Measurements from ENCODE around the gene ZNF205.

DNA sequence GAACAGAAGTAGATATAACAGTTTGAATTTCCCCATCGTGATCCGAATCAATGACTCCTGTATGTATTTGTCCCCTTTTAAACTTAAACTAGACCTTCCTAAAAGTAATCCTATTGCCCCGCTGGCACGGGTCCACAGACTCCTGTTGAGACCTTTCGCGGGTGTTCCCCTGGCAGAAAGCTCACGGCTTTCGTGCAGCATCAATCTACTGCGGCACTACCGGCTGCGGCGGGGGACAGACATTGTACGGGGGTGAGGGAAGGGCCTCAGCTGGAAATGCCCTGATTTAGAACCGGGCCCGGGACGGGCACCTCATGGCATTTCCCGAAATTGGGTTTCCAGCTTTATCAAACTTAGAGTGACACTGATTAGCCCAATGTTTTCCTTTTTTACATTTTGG, 32.4 kb upstream of the ZNF205 start:
- TF ChIP-seq, protein P1, sequence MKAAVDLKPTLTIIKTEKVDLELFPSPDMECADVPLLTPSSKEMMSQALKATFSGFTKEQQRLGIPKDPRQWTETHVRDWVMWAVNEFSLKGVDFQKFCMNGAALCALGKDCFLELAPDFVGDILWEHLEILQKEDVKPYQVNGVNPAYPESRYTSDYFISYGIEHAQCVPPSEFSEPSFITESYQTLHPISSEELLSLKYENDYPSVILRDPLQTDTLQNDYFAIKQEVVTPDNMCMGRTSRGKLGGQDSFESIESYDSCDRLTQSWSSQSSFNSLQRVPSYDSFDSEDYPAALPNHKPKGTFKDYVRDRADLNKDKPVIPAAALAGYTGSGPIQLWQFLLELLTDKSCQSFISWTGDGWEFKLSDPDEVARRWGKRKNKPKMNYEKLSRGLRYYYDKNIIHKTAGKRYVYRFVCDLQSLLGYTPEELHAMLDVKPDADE (IDR thresholded peaks at IDR 0.05): no peak
- TF ChIP-seq, protein P2, sequence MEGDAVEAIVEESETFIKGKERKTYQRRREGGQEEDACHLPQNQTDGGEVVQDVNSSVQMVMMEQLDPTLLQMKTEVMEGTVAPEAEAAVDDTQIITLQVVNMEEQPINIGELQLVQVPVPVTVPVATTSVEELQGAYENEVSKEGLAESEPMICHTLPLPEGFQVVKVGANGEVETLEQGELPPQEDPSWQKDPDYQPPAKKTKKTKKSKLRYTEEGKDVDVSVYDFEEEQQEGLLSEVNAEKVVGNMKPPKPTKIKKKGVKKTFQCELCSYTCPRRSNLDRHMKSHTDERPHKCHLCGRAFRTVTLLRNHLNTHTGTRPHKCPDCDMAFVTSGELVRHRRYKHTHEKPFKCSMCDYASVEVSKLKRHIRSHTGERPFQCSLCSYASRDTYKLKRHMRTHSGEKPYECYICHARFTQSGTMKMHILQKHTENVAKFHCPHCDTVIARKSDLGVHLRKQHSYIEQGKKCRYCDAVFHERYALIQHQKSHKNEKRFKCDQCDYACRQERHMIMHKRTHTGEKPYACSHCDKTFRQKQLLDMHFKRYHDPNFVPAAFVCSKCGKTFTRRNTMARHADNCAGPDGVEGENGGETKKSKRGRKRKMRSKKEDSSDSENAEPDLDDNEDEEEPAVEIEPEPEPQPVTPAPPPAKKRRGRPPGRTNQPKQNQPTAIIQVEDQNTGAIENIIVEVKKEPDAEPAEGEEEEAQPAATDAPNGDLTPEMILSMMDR (conservative IDR thresholded peaks at IDR 0.05; ENCODE audit: low read depth in 2 of 2): no peak
- no peak for TF ChIP-seq EZH2 (IDR thresholded peaks at IDR 0.05; ENCODE audit: low read depth, unreplicated experiment)
- TF ChIP-seq CREB1 (CRISPR knock-in tag; IDR thresholded peaks at IDR 0.05; ENCODE audit: low read depth): no peak
- TF ChIP-seq EZH2phosphoT487 (IDR thresholded peaks at IDR 0.05; ENCODE audit: unreplicated experiment): no peak
- TF ChIP-seq ZNF331 (CRISPR knock-in tag; IDR thresholded peaks at IDR 0.05; ENCODE audit: low read depth): no peak
- no peak for TF ChIP-seq POLR2AphosphoS5 (IDR thresholded peaks at IDR 0.05; ENCODE audit: low read depth)
